ENCODE results near the gene CDK15.

The CDK15 gene

DNA sequence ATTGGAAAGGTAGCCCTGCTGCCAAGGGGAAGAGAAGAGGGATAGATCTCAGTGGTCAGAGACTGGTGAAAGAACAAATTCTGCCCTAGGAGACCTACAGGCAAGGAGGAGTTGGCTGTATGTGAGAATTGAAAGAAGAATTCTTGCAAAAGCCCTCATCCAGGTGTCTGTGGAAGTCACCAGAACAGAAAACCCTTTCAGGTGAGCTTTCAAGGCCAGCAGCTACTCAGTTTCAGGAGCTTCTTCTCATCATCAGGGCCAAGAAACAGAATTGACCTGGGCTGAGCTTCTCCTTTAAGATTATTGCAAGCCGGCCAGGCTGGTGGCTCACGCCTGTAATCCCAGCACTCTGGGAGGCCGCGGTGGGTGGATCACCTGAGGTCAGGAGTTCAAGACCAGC is 110.2 kb downstream of the CDK15 start:
- no peak overlapping the region for H3K4me3 ChIP-seq (ENCODE audit: low read depth in 1 of 2, low read length in 2 of 2)
- H3K27ac ChIP-seq (ENCODE audit: low read depth, low read length), result no peak overlapping the region
- H3K36me3 ChIP-seq (ENCODE audit: insufficient read depth, low read length), result no peaks in the 10 kb centered on the region
- H3K4me1 ChIP-seq (ENCODE audit: insufficient read depth, low read length), result peaks cover 7% of the 10 kb centered on the region
- H3K9me3 ChIP-seq (ENCODE audit: low read length), result no peaks in the 10 kb centered on the region
- no peaks in the 10 kb centered on the region for H3K27me3 ChIP-seq (ENCODE audit: control insufficient read depth in 1 of 2, insufficient read depth in 2 of 2, low read length in 2 of 2)
- no peak overlapping the region for H3K9ac ChIP-seq (ENCODE audit: low read length)

DNA sequence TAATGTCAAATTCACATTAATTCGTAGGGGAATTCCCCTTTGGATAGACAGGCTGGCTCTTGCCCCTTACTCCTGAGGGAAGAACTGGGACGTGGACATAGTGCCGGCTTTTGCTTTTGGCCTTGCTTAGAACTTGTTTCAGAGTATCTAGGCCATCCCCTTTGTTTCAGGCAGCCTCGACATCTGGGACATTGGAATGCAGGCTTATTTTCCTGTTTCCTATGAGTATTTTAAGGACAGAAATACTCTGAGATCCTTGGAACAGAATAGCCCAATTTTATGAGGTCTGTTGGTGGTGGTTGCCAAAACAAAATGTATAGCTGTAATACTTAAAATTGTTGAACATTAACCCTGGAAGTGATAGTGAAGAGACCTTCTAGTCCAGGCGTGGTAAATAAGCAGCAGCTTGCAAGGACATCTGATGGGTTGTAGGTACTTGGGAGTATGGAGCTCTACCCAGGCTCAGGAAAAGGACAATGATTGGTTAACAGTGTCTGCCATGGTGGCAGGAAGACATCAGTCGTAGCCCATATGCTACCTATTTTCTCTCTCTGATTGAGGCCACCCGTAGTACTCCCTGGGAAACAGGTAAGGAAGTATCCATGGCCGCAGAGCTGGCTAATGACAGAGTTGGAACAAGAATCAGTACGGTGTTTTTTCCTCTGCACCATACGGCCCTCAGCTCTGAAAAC is 112.4 kb downstream of the CDK15 start:
- no peaks in the 10 kb centered on the region for H3K36me3 ChIP-seq (ENCODE audit: insufficient read depth, low read length)
- H3K27ac ChIP-seq (ENCODE audit: low read depth, low read length), result no peak overlapping the region
- H3K4me3 ChIP-seq (ENCODE audit: low read depth in 1 of 2, low read length in 2 of 2), result no peak overlapping the region
- H3K9ac ChIP-seq (ENCODE audit: low read length), result no peak overlapping the region
- no peaks in the 10 kb centered on the region for H3K4me1 ChIP-seq (ENCODE audit: insufficient read depth, low read length)
- no peaks in the 10 kb centered on the region for H3K27me3 ChIP-seq (ENCODE audit: control insufficient read depth in 1 of 2, insufficient read depth in 2 of 2, low read length in 2 of 2)
- H3K9me3 ChIP-seq (ENCODE audit: low read length), result no peaks in the 10 kb centered on the region

DNA sequence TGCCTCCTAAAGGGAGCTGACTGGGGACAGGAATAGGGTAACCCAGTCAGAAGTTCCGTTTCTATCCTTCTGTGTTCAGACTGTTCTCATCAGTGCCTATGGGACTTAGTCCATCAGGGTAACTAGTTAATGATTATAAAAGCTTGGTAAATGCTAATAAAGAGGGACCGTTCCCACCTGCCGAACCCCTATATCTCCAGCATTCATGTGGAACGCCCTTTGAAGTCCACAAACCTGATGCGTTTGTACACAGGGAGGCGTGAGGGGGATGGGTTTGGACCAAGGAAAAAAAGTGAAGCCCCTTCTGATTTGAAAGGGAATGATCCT is 112.9 kb downstream of the CDK15 start:
- no peak overlapping the region for H3K27ac ChIP-seq (ENCODE audit: low read depth, low read length)
- H3K36me3 ChIP-seq (ENCODE audit: insufficient read depth, low read length), result no peaks in the 10 kb centered on the region
- no peaks in the 10 kb centered on the region for H3K9me3 ChIP-seq (ENCODE audit: low read length)
- no peaks in the 10 kb centered on the region for H3K4me1 ChIP-seq (ENCODE audit: insufficient read depth, low read length)
- no peaks in the 10 kb centered on the region for H3K27me3 ChIP-seq (ENCODE audit: control insufficient read depth in 1 of 2, insufficient read depth in 2 of 2, low read length in 2 of 2)
- H3K9ac ChIP-seq (ENCODE audit: low read length), result no peak overlapping the region
- no peak overlapping the region for H3K4me3 ChIP-seq (ENCODE audit: low read depth in 1 of 2, low read length in 2 of 2)

DNA sequence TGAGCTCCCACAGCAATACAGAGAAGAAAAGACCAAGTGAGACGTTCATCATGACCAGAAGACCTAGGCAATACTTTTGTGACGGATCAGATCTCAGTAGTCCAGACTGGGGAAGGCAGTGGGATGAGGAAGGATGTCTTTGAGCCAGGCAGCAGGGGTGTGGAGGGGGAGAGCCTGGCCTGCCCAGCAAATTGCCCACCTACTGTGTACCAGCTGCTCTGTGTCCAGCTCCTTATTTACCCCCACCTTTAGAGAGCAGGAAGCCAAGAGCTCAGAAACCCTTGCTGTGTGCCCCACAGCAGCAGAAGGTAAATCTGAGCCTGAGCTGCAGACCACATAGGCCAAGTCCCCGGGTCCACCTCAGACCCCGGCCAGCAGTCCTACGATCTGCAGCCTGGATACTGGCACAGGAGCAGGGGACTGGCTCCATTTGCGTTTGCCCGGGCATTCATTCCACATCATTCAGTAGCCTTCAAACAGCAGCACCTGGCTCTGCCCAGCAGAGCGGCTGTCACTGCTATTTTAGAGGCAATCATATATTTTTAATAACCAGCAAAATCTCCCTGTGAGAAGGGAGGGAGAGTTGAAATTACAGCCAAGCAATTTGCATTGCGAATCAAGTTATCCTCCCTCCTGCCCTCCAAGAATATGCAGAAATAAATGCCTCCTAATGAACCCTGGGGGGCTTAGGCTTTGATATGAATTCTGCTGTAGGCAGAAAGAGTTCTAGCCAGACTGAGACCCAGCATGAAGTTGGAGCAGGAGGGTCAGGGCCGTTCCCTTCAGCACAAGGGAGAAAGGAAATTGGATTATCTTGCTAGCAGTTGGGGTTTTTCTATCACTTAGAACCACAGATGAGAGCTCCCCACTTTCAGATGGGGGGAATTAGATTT is 117.3 kb downstream of the CDK15 start:
- Histone ChIP-seq H3K36me3 (ENCODE audit: insufficient read depth, low read length) (no peaks in the 10 kb centered on the region), H3K9ac (ENCODE audit: low read length) (no peak overlapping the region), H3K4me1 (ENCODE audit: insufficient read depth, low read length) (no peaks in the 10 kb centered on the region), H3K4me3 (ENCODE audit: low read depth in 1 of 2, low read length in 2 of 2) (no peak overlapping the region), H3K27me3 (ENCODE audit: control insufficient read depth in 1 of 2, insufficient read depth in 2 of 2, low read length in 2 of 2) (no peaks in the 10 kb centered on the region), H3K27ac (ENCODE audit: low read depth, low read length) (no peak overlapping the region), H3K9me3 (ENCODE audit: low read length) (no peaks in the 10 kb centered on the region)

DNA sequence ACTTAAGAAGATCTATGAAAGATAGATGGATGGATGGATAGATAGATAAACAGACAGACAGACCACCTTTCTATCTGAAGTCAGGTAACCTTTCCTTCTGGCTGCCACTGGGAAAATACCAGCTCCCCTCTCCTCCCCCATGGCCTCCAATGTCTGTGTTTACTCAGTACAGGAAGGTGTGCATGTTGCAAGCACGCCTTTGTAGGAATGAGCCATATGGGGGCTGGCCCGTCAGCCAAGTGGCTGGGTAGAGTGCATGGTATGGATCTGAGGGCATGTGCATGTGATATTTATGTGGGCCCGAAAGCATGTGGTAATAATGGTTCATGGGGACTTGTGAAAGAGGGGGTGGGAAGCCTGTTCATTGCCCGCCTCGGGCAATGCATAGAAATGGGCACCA is 118.1 kb downstream of the CDK15 start:
- Histone ChIP-seq H3K4me3 (ENCODE audit: low read depth in 1 of 2, low read length in 2 of 2) (no peak overlapping the region), H3K9me3 (ENCODE audit: low read length) (no peaks in the 10 kb centered on the region), H3K27me3 (ENCODE audit: control insufficient read depth in 1 of 2, insufficient read depth in 2 of 2, low read length in 2 of 2) (no peaks in the 10 kb centered on the region), H3K4me1 (ENCODE audit: insufficient read depth, low read length) (no peaks in the 10 kb centered on the region), H3K36me3 (ENCODE audit: insufficient read depth, low read length) (no peaks in the 10 kb centered on the region), H3K27ac (ENCODE audit: low read depth, low read length) (no peak overlapping the region), H3K9ac (ENCODE audit: low read length) (no peak overlapping the region)

DNA sequence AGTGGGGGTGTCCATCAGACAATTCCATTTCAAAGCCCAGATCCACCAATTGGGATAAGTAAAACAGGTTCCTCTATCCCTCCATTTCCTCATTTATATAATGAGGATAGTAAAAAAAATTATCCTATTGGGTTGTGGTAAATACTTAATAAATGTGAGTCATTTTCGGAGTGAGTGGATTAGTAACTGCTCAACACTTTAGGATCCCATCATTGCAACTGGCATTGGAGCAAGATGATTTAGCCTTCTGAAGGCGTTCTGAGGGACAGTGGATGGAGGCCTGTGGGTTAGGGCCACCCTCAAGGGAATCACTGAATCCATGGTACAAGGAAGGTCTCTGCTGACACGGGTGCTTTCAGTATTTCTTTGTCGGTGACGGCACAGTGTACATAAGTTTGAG is 118.7 kb downstream of the CDK15 start:
- no peaks in the 10 kb centered on the region for H3K9me3 ChIP-seq (ENCODE audit: low read length)
- H3K9ac ChIP-seq (ENCODE audit: low read length), result no peak overlapping the region
- H3K36me3 ChIP-seq (ENCODE audit: insufficient read depth, low read length), result no peaks in the 10 kb centered on the region
- H3K4me3 ChIP-seq (ENCODE audit: low read depth in 1 of 2, low read length in 2 of 2), result no peak overlapping the region
- H3K4me1 ChIP-seq (ENCODE audit: insufficient read depth, low read length), result no peaks in the 10 kb centered on the region
- no peaks in the 10 kb centered on the region for H3K27me3 ChIP-seq (ENCODE audit: control insufficient read depth in 1 of 2, insufficient read depth in 2 of 2, low read length in 2 of 2)
- H3K27ac ChIP-seq (ENCODE audit: low read depth, low read length), result no peak overlapping the region

DNA sequence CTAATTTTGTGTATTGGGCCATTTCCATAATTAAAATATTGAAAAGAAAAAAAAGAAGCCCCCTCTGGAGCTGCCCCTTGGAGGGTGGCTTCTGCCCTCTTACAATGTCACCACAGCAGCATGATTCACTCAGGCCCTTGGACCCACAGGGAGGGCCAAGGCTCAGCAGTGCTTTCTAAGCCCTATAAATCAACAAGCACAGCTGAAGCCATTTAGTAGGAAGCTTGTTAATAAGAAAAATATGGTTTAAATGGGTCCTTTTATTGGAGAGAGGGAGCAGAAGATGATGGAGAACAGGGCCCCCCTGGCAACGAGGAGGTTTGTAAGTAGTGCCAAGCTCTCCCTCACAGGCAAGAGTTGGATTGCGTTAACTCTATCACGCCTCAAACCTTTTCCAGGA is 119.7 kb downstream of the CDK15 start:
- no peak overlapping the region for H3K4me3 ChIP-seq (ENCODE audit: low read depth in 1 of 2, low read length in 2 of 2)
- no peaks in the 10 kb centered on the region for H3K4me1 ChIP-seq (ENCODE audit: insufficient read depth, low read length)
- no peak overlapping the region for H3K9ac ChIP-seq (ENCODE audit: low read length)
- H3K27me3 ChIP-seq (ENCODE audit: control insufficient read depth in 1 of 2, insufficient read depth in 2 of 2, low read length in 2 of 2), result no peaks in the 10 kb centered on the region
- H3K27ac ChIP-seq (ENCODE audit: low read depth, low read length), result no peak overlapping the region
- H3K36me3 ChIP-seq (ENCODE audit: insufficient read depth, low read length), result no peaks in the 10 kb centered on the region
- H3K9me3 ChIP-seq (ENCODE audit: low read length), result no peaks in the 10 kb centered on the region

DNA sequence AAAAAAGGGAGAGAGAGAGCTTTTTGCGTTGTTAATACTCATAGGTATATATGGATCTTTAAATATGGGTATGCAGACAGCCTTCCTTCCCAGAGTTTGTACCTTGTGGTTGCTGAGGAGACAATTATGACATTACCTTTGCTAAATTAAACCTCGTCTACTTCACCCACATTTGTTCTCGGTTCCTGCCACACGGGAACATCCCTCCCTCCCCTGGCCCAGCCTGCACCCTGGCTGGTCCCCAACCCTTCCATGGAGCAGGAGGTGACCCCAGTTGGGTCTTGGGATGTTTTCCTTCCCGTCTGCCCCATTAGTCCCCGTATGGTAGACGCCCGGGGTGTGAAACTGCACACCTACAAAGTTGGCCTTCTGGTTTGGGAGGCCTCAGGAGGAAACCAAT is 122.0 kb downstream of the CDK15 start:
- H3K27ac ChIP-seq (ENCODE audit: low read depth, low read length), result no peak overlapping the region
- H3K9me3 ChIP-seq (ENCODE audit: low read length), result no peaks in the 10 kb centered on the region
- no peaks in the 10 kb centered on the region for H3K36me3 ChIP-seq (ENCODE audit: insufficient read depth, low read length)
- no peaks in the 10 kb centered on the region for H3K4me1 ChIP-seq (ENCODE audit: insufficient read depth, low read length)
- no peak overlapping the region for H3K9ac ChIP-seq (ENCODE audit: low read length)
- no peaks in the 10 kb centered on the region for H3K27me3 ChIP-seq (ENCODE audit: control insufficient read depth in 1 of 2, insufficient read depth in 2 of 2, low read length in 2 of 2)
- H3K4me3 ChIP-seq (ENCODE audit: low read depth in 1 of 2, low read length in 2 of 2), result no peak overlapping the region

DNA sequence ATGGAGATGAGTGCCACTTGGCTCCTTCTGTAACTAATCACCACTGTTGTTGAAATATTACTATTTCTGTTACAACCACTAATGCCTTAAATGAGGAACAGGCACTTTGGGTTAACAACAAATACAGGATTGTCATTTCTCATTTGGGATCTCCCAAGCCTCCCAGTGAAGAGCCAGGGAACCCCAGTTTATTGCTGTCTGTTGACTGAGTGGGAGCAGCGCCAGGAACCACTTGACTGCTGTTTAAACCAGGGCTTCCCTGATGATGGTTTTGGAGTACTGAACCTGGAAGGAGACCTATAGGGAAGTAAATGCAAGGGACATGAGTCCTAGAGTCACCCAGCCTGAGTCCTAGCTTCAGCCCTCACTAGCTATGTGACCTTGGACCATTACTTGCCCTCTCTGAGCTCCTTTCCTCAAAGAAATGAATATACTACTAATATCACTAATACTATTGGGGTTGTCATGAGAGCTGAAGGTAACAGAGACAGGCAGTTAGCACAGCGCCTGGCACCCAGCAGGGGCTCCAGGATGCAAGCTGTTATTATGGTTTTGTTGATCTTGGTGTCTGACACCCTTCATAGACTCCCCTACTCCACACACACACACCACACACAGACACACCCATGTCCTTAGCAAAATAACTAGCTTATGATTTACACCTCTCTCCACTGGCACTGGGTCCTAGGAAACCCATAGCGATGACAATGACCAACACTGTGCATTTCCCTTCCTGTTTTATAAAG is 123.1 kb downstream of the CDK15 start:
- Histone ChIP-seq H3K4me3 (ENCODE audit: low read depth in 1 of 2, low read length in 2 of 2) (no peak overlapping the region), H3K9me3 (ENCODE audit: low read length) (no peaks in the 10 kb centered on the region), H3K27ac (ENCODE audit: low read depth, low read length) (no peak overlapping the region), H3K36me3 (ENCODE audit: insufficient read depth, low read length) (no peaks in the 10 kb centered on the region), H3K9ac (ENCODE audit: low read length) (no peak overlapping the region), H3K4me1 (ENCODE audit: insufficient read depth, low read length) (no peaks in the 10 kb centered on the region), H3K27me3 (ENCODE audit: control insufficient read depth in 1 of 2, insufficient read depth in 2 of 2, low read length in 2 of 2) (no peaks in the 10 kb centered on the region)

DNA sequence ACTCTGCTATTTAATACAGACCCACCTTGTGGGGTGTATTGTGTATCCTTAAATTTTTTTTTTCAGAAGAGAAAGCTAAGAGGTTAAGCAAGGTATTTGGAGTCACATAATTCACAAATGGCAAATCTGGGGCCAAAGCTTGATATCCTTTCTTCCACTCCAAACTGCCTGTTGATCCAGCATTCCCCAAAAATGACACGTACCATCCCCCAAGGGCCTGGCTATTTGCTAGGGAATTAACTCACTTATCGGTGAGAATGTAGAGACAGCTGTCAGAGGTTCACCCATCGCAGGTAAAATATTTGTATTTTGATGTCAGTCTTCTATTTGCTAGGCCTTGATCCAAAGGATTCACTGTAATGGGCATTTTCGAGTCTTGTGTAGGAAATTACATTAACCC is 123.7 kb downstream of the CDK15 start:
- Histone ChIP-seq H3K4me3 (ENCODE audit: low read depth in 1 of 2, low read length in 2 of 2) (no peak overlapping the region), H3K9me3 (ENCODE audit: low read length) (no peaks in the 10 kb centered on the region), H3K27ac (ENCODE audit: low read depth, low read length) (no peak overlapping the region), H3K4me1 (ENCODE audit: insufficient read depth, low read length) (no peaks in the 10 kb centered on the region), H3K9ac (ENCODE audit: low read length) (no peak overlapping the region), H3K27me3 (ENCODE audit: control insufficient read depth in 1 of 2, insufficient read depth in 2 of 2, low read length in 2 of 2) (no peaks in the 10 kb centered on the region), H3K36me3 (ENCODE audit: insufficient read depth, low read length) (no peaks in the 10 kb centered on the region)

DNA sequence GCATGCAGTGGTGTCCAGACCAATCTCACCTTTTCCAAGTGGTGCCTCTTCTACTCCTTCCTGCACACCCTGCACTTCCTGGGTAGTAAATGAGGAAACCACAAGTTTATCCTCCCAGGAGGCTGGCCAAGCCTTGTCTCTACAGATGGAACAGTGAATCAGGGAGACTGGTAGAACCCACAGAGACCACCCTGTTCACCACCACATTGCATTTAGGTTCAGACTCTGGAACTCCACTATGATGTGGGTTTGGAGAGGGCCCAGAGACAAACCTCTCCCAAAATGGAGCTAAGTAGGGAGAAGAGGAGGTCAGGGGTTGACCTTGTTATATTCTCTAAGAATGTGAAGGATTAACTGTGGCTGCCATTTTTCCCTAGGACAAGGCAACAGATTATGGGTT is 124.5 kb downstream of the CDK15 start:
- Histone ChIP-seq H3K27ac (ENCODE audit: low read depth, low read length) (no peak overlapping the region), H3K9me3 (ENCODE audit: low read length) (no peaks in the 10 kb centered on the region), H3K4me1 (ENCODE audit: insufficient read depth, low read length) (no peaks in the 10 kb centered on the region), H3K27me3 (ENCODE audit: control insufficient read depth in 1 of 2, insufficient read depth in 2 of 2, low read length in 2 of 2) (no peaks in the 10 kb centered on the region), H3K4me3 (ENCODE audit: low read depth in 1 of 2, low read length in 2 of 2) (no peak overlapping the region), H3K36me3 (ENCODE audit: insufficient read depth, low read length) (no peaks in the 10 kb centered on the region), H3K9ac (ENCODE audit: low read length) (no peak overlapping the region)
